Peyer's patch (tissue), 4 donors: ENCODE data around the gene WDR64. TPM values are rescaled to one million over a fixed set of nuclear protein-coding genes. Genes with fewer than 3 reads are reported as not detected.
A peak's percentile ranks its signal among the peaks of the same experiment; 100 is the strongest.

ENCODE experiments used
- DNase-seq, 3 donors: peaks; one replicate each; pipeline ENCODE4 v3.0.0-alpha.2; 2017 to 2019
- H3K27ac ChIP-seq, 4 donors: fragments of 200-600 bp; sonication (generic); one replicate each; pipeline ENCODE4 v1.5.1; 2016 to 2019
- H3K27me3 ChIP-seq, 2 donors: fragments of 200-600 bp; sonication (generic); one replicate each; pipeline ENCODE4 v1.5.1; 2019
- H3K36me3 ChIP-seq, 3 donors: fragments of 200-600 bp; sonication (generic); one replicate each; pipeline ENCODE4 v1.5.1; 2016 to 2019
- H3K4me1 ChIP-seq, 4 donors: fragments of 200-600 bp; sonication (generic); one replicate each; pipeline ENCODE4 v1.5.1; 2016 to 2019
- H3K4me3 ChIP-seq, 4 donors: fragments of 200-600 bp; sonication (generic); 1 replicate in 3 of 4; 2 replicates in 1 of 4; pipeline ENCODE4 v1.5.1; 2016 to 2019; ENCODE audit warnings: mild to moderate bottlenecking in 1 of 4
- H3K9me3 ChIP-seq, 4 donors: fragments of 200-600 bp; sonication (generic); one replicate each; pipeline ENCODE4 v1.5.1; 2016 to 2019; ENCODE audit warnings: mild to moderate bottlenecking in 1 of 4
- POLR2A ChIP-seq, 2 donors: fragments of 450-650 bp; IDR thresholded peaks; one replicate each; pipeline ENCODE4 v1.5.1; 2017; ENCODE audit warnings: antibody characterized with exemption in 2 of 2, mild to moderate bottlenecking in 2 of 2, moderate library complexity in 2 of 2
- total RNA-seq, 4 donors: library from RNA; depleted of rRNA; stranded (reverse); fragments of >200 nt; gene quantifications; one replicate each; pipeline ENCODE4 v1.1.0, GENCODE V29; 2016
- TF ChIP-seq, protein P1 (sequence below), 6 experiments: fragments of 450-650 bp in 4 of 6; fragments of 200-600 bp in 2 of 6; sonication (generic) in 1 of 6; IDR thresholded peaks; one replicate each; pipeline ENCODE4 v1.5.1; 2017 to 2019; ENCODE audit warnings: antibody characterized with exemption in 6 of 6, mild to moderate bottlenecking in 3 of 6, moderate library complexity in 1 of 6

The WDR64 gene
- total RNA-seq, 4 donors from 2014 or later, result not detected

DNA sequence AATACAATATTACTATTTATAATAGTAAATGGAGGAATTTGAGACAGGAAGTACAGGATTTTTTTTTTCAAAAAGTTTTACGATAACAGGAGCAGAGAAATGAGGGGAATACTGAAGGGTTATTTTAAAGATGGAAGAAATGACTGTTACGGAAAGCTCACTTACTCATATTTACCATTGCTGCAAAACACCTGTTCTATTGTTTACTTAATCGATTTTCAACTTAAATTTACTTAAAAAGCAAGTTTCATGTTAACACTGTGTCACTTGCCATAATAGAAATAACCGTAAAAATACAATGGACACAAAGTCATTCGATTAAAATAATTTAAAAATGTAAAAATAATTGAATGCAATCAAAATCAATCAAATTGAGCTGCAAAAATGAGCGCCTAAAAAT is 192.5 kb downstream of the WDR64 start:
- Histone ChIP-seq H3K9me3 (no peaks in the 10 kb centered on the region), H3K36me3 (no peaks in the 10 kb centered on the region), H3K27me3 (no peaks in the 10 kb centered on the region), H3K27ac (no peak overlapping the region), H3K4me1 (peaks cover 0 to 8% (median 0%) of the 10 kb centered on the region in 4 donors), H3K4me3 (no peak overlapping the region)
- no peak for DNase-seq
- TF ChIP-seq POLR2A (IDR thresholded peaks at IDR 0.05), result no peak
- TF ChIP-seq, protein P1, sequence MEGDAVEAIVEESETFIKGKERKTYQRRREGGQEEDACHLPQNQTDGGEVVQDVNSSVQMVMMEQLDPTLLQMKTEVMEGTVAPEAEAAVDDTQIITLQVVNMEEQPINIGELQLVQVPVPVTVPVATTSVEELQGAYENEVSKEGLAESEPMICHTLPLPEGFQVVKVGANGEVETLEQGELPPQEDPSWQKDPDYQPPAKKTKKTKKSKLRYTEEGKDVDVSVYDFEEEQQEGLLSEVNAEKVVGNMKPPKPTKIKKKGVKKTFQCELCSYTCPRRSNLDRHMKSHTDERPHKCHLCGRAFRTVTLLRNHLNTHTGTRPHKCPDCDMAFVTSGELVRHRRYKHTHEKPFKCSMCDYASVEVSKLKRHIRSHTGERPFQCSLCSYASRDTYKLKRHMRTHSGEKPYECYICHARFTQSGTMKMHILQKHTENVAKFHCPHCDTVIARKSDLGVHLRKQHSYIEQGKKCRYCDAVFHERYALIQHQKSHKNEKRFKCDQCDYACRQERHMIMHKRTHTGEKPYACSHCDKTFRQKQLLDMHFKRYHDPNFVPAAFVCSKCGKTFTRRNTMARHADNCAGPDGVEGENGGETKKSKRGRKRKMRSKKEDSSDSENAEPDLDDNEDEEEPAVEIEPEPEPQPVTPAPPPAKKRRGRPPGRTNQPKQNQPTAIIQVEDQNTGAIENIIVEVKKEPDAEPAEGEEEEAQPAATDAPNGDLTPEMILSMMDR (IDR thresholded peaks at IDR 0.05), result no peak

DNA sequence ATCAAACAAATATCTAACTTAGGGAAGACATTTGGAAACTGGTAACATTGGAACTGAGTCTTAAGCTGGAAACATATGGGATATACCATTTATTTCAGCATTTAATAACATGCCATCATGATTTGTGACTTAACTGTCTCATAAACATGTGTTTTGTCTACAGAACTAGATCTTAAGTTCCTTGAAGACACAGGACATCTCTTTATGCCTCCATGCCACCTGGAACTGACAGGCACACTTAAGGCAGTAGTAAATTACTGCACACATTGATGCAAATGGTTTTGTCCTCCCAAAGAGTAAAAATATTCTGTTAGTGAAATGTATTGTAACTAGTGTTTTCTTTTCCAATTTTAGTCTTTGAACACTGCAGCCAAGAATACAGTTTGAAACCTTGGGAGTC is 194.3 kb downstream of the WDR64 start:
- no peaks in the 10 kb centered on the region for H3K36me3 ChIP-seq
- no peaks in the 10 kb centered on the region for H3K9me3 ChIP-seq
- H3K27ac ChIP-seq, result no peak overlapping the region
- no peak for TF ChIP-seq POLR2A (IDR thresholded peaks at IDR 0.05)
- TF ChIP-seq, protein P1 (IDR thresholded peaks at IDR 0.05), result no peak
- no peak for DNase-seq
- H3K4me3 ChIP-seq, result no peak overlapping the region
- H3K4me1 ChIP-seq, result peaks cover 0 to 8% (median 0%) of the 10 kb centered on the region in 4 donors
- no peaks in the 10 kb centered on the region for H3K27me3 ChIP-seq

DNA sequence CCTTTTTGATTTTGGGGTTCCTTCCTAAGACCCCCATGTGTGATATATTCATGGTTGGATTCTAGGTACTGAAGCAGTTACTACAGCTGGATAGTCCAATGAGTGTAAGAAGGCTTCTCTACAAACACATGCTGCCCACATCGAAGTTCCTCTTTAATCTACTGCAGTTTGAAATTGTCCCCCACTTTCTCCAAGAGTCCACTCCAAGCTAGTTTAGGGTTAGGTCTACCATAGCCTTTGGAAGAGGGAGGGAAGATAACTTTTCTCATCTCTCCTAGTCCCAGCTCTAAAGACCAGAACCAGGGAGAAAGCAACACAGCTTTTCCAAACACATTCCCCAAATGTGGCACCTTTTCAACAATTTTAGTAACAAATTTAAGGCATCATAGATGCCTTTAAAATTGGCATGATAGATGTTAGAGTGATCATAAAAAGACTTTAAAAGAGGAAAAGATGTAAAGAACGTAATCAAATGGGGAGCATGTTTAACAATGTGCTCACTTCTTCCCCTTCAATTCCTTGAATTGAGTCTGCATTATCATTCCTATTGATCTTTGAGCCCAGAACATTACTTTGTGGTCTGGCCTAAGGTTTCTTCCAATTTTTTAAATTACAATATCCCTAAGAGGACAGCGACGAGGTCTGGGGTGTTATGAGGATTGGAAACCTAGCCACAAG is 194.9 kb downstream of the WDR64 start:
- Histone ChIP-seq H3K9me3 (no peaks in the 10 kb centered on the region), H3K36me3 (no peaks in the 10 kb centered on the region), H3K4me1 (peaks cover 0 to 8% (median 0%) of the 10 kb centered on the region in 4 donors), H3K4me3 (peak overlapping the region in 1 of 4 donors; percentile 91), H3K27ac (peak overlapping the region in 3 of 4 donors; percentile 96 to 99 (median 98)), H3K27me3 (no peaks in the 10 kb centered on the region)
- no peak for TF ChIP-seq POLR2A (IDR thresholded peaks at IDR 0.05)
- TF ChIP-seq, protein P1 (IDR thresholded peaks at IDR 0.05), result no peak
- no peak for DNase-seq

DNA sequence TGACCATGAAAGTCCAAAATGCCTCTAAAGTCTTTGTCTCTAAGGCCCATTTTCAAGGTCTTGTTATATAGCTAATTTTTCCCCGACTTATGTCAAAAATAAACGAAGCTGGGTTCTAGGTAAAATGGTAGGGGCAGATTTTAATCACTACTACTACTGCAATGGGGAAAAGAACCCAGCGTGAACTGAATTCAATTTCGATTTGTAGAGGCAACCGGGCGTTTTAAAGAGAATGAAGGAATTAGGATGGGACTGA is 195.4 kb downstream of the WDR64 start:
- no peaks in the 10 kb centered on the region for H3K9me3 ChIP-seq
- H3K4me1 ChIP-seq, result peaks cover 0 to 8% (median 0%) of the 10 kb centered on the region in 4 donors
- H3K27me3 ChIP-seq, result no peaks in the 10 kb centered on the region
- no peak for TF ChIP-seq POLR2A (IDR thresholded peaks at IDR 0.05)
- TF ChIP-seq, protein P1 (IDR thresholded peaks at IDR 0.05), result no peak
- H3K36me3 ChIP-seq, result no peaks in the 10 kb centered on the region
- DNase-seq, result no peak
- H3K27ac ChIP-seq, result peak overlapping the region; percentile 96 to 100 (median 98)
- peak overlapping the region; percentile 69 to 97 (median 94) for H3K4me3 ChIP-seq

DNA sequence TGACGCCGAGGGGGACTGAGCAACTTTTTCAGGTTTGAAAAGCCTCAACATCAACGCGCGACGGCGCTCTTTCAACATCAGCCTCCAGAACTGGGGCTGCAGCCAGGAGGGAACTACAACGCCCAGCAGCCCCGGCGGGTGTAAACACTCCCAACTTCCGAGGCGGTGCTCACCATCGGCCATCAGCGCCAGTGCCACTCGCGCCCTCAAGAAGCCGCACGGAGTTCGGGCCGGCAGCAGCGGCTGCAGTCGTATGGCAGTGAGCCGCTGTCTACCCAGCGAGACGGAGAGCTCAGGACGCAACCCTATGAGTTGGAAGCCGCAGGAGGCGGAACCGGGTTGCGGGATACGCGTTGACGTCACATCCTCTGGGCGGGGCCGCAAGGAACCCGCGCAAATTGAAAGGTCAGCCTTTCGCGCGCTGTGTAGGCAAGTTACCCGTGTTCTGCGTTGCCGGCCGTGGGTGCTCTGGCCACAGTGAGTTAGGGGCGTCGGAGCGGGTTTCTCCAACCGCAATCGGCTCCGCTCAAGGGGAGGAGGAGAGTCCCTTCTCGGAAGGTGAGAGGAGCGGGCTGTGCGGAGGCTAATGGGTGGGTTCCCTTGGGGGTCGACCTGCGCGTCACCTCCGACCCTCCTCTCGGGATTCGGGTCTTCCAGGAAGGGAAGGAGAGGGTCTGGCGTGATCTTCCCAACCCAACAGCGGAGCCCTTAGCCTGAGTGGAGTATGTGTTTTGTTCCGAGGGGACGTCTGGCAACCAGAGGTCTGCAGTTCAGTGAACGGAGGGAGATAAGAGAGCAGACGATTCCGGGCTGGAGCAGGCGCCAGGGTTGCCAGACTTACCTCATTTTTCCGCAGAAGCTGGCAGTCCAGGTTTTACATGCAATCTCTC is 196.0 kb downstream of the WDR64 start, which contains the start of gene EXO1:
Gene EXO1 (plus strand): TSS at position 409 of the 890 bp plus-strand sequence. CDS start 2,222 bp downstream, outside the sequence.
- H3K27ac ChIP-seq, result peak within 1 kb of the TSS; percentile 96 to 100 (median 98)
- peak; percentile 88 to 95 (median 92) for DNase-seq
- TF ChIP-seq, protein P1 (IDR thresholded peaks at IDR 0.05), result peak in 3 of 6 experiments; percentile 17 to 41 (median 17)
- TF ChIP-seq POLR2A (IDR thresholded peaks at IDR 0.05), result peak in 1 of 2 donors; percentile 38

More for the DNA sequence above, 196.0 kb downstream of the WDR64 start, which contains the start of gene EXO1:
- H3K4me3 ChIP-seq, result peak within 1 kb of the TSS; percentile 69 to 97 (median 94)
- no peaks in the 10 kb centered on the region for H3K9me3 ChIP-seq
- H3K4me1 ChIP-seq, result peaks cover 0 to 8% (median 0%) of the 10 kb centered on the region in 4 donors
- H3K36me3 ChIP-seq, result no peaks in the 10 kb centered on the region
- no peaks in the 10 kb centered on the region for H3K27me3 ChIP-seq
